Smooth muscle cell (in vitro differentiated cells): ENCODE data around the gene PPP2R5A. TPM values are rescaled to one million over a fixed set of nuclear protein-coding genes. Genes with fewer than 3 reads are reported as not detected.

Experiments
- DNase-seq: peaks from one replicate; lab custom pipeline; 2025; ENCODE audit not compliant: unreplicated experiment; lab: John Stamatoyannopoulos, UW
- H2AFZ ChIP-seq: fragments of 200-600 bp; sonication (generic); 2 replicates; pipeline ENCODE4 v1.6.0; 2016; ENCODE audit warnings: antibody characterized with exemption, low read depth, mild to moderate bottlenecking
- H3F3A ChIP-seq: fragments of 200-600 bp; sonication (generic); 2 replicates; pipeline ENCODE4 v1.6.0; 2017; ENCODE audit warnings: antibody characterized with exemption, low read depth
- H3K27ac ChIP-seq: fragments of 200-600 bp; sonication (generic); 2 replicates; pipeline ENCODE4 v1.5.1; 2016; ENCODE audit warnings: low read depth, mild to moderate bottlenecking
- H3K27me3 ChIP-seq: fragments of 200-600 bp; sonication (generic); 2 replicates; pipeline ENCODE4 v1.6.1; 2016; ENCODE audit warnings: low read depth, mild to moderate bottlenecking
- H3K36me3 ChIP-seq: fragments of 200-600 bp; sonication (generic); 2 replicates; pipeline ENCODE4 v1.5.1; 2016; ENCODE audit warnings: low read depth
- H3K4me1 ChIP-seq: fragments of 200-600 bp; sonication (generic); 2 replicates; pipeline ENCODE4 v1.5.1; 2016; ENCODE audit warnings: low read depth
- H3K4me2 ChIP-seq: fragments of 200-600 bp; sonication (generic); 2 replicates; pipeline ENCODE4 v1.6.0; 2016; ENCODE audit warnings: mild to moderate bottlenecking
- H3K4me3 ChIP-seq: fragments of 200-600 bp; sonication (generic); 2 replicates; pipeline ENCODE4 v1.5.1; 2016; ENCODE audit warnings: mild to moderate bottlenecking
- H3K79me2 ChIP-seq: fragments of 200-600 bp; sonication (generic); 2 replicates; pipeline ENCODE4 v1.6.0; 2016; ENCODE audit warnings: low read depth, mild to moderate bottlenecking
- H3K9ac ChIP-seq: fragments of 200-600 bp; sonication (generic); 2 replicates; pipeline ENCODE4 v1.6.0; 2016; ENCODE audit warnings: low read depth
- H3K9me3 ChIP-seq: fragments of 200-600 bp; sonication (generic); replicated peaks from 2 replicates; pipeline ENCODE4 v1.5.1; 2016; ENCODE audit warnings: low read depth
- H4K20me1 ChIP-seq: fragments of 200-600 bp; sonication (generic); 2 replicates; pipeline ENCODE4 v1.6.0; 2016; ENCODE audit warnings: low read depth
- WGBS: methylation state at CpG from one replicate; pipeline ENCODE4 v1.1.7; 2016; ENCODE audit warnings: low lambda C conversion rate; 5-methylcytosine and 5-hydroxymethylcytosine counted together
- polyA plus RNA-seq: library from polyadenylated mRNA; unstranded; fragments of >200 nt; fragmentation: Nextera tagmentation; extraction: Ambion mirVana; gene quantifications from 2 replicates; pipeline ENCODE4 v1.2.1, GENCODE V29; 2016
- total RNA-seq: library from RNA; depleted of rRNA; stranded (reverse); fragments of >200 nt; gene quantifications from 2 replicates; pipeline ENCODE4 v1.2.3, GENCODE V29; 2014
- TF ChIP-seq, protein P1 (sequence below): fragments of 200-600 bp; sonication (generic); IDR thresholded peaks from 2 replicates; pipeline ENCODE4 v1.5.1; 2017; ENCODE audit warnings: borderline replicate concordance, mild to moderate bottlenecking, antibody characterized with exemption; ENCODE audit not compliant: insufficient read depth, poor library complexity, severe bottlenecking

Gene PPP2R5A
- total and polyA plus RNA-seq, 2 experiments from 2014 or later = 12.3 to 17.6 TPM

DNA sequence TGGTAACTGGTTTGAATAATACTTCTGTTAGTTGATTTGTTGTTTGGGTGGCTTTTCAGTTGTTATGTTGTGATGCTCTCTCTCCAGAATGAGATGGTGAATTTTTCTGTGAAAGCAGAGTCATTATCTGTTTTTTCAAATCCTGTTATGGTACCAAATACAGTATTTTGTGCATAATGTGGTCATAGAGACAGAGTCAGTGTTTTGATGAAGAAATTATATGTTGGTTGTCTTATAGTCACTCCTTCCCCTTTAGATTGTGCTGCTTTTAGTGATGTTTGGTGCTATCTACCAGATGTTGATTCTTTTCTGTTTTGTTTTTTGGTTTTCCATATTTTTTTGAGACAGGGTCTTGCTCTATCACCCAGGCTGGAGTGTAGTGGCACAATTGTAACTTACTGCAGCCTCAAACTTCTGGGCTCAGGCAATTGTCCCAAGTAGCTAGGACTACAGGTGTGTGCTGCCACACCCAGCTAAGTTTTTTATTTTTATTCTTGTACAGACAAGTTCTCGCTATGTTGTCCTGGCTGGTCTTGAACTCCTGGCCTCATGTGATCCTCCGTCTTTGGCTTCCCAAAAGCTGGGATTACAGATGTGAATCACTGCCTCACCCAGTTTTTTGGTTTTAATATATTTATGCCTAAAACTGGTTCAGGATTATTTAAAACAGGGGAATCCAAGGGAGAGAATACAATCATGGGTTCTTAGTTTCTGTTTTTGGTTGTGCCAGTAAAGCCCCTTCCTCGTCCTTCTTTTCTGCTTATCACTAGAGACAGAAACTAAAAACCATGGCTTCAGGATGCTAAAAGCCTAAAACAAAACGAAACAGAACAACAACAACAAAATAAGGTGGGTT is 7.3 kb downstream of the PPP2R5A start:
- Histone ChIP-seq H3K4me1 (peaks cover 14% of the 10 kb centered on the region), H3K27me3 (no peaks in the 10 kb centered on the region), H3K9me3 (no peaks in the 10 kb centered on the region), H3K79me2 (peaks cover 84% of the 10 kb centered on the region), H4K20me1 (peaks cover 95% of the 10 kb centered on the region), H3F3A (peaks cover 5% of the 10 kb centered on the region), H3K27ac (no peak overlapping the region), H3K36me3 (no peaks in the 10 kb centered on the region), H3K4me3 (no peak overlapping the region), H3K9ac (no peak overlapping the region), H2AFZ (no peak overlapping the region), H3K4me2 (no peak overlapping the region)
- DNase-seq = no peak
- TF ChIP-seq, protein P1, sequence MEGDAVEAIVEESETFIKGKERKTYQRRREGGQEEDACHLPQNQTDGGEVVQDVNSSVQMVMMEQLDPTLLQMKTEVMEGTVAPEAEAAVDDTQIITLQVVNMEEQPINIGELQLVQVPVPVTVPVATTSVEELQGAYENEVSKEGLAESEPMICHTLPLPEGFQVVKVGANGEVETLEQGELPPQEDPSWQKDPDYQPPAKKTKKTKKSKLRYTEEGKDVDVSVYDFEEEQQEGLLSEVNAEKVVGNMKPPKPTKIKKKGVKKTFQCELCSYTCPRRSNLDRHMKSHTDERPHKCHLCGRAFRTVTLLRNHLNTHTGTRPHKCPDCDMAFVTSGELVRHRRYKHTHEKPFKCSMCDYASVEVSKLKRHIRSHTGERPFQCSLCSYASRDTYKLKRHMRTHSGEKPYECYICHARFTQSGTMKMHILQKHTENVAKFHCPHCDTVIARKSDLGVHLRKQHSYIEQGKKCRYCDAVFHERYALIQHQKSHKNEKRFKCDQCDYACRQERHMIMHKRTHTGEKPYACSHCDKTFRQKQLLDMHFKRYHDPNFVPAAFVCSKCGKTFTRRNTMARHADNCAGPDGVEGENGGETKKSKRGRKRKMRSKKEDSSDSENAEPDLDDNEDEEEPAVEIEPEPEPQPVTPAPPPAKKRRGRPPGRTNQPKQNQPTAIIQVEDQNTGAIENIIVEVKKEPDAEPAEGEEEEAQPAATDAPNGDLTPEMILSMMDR = no peak
- WGBS = 79% methylated on average over 4 of the region's 4 CpGs

DNA sequence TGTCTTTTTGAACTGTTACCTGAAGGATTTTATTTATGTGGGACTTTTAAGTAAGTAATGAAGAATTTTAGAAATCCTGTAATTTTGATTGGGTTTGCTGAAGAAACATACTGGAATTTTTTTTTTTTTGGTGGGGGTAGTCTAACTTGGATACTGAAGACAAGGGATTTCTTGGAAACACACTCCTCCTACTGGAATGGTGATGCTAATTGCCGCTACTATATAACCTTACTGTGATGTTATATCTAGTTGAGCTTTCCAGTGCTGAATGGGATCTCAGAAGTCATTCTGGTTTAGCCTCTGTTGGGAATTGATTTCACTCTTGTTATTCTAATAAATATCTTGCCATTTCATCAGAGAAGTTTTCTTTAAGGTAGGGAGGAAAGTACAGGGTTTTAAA is 8.4 kb downstream of the PPP2R5A start:
- TF ChIP-seq, protein P1 = no peak
- H3K4me2 ChIP-seq = no peak overlapping the region
- H3K4me3 ChIP-seq = no peak overlapping the region
- no peak overlapping the region for H3K27ac ChIP-seq
- H3K36me3 ChIP-seq = no peaks in the 10 kb centered on the region
- peaks cover 5% of the 10 kb centered on the region for H3F3A ChIP-seq
- no peaks in the 10 kb centered on the region for H3K27me3 ChIP-seq
- H2AFZ ChIP-seq = no peak overlapping the region
- H3K9ac ChIP-seq = no peak overlapping the region
- DNase-seq = no peak
- no peaks in the 10 kb centered on the region for H3K9me3 ChIP-seq
- peaks cover 86% of the 10 kb centered on the region for H4K20me1 ChIP-seq
- H3K79me2 ChIP-seq = peaks cover 74% of the 10 kb centered on the region
- 62% methylated on average over 1 of the region's 1 CpG for WGBS
- H3K4me1 ChIP-seq = peaks cover 3% of the 10 kb centered on the region

DNA sequence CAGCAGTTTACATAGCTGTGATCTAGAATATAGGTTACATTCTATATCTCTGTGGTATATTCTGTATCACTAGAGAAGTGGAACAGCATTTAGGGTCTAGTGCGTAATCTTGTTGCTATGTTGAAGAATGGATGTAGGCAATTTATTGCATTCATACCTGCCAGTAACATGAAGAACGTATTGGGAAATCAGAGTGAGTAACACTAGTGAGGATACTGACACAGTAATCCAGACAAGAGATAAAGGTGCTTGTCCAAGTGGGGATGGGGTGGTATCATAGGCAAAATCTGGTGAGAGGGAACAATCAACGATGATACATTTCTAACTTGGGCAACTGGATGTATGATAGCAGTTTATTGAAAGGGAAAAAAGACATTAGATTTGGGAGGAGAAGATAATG is 9.8 kb downstream of the PPP2R5A start:
- Histone ChIP-seq H3K36me3 (no peaks in the 10 kb centered on the region), H3K4me1 (no peaks in the 10 kb centered on the region), H3K4me2 (no peak overlapping the region), H4K20me1 (peaks cover 82% of the 10 kb centered on the region), H3K4me3 (no peak overlapping the region), H2AFZ (no peak overlapping the region), H3K9ac (no peak overlapping the region), H3K9me3 (no peaks in the 10 kb centered on the region), H3F3A (peaks cover 3% of the 10 kb centered on the region), H3K27me3 (no peaks in the 10 kb centered on the region), H3K27ac (no peak overlapping the region), H3K79me2 (peaks cover 69% of the 10 kb centered on the region)
- 98% methylated on average over 3 of the region's 3 CpGs for WGBS
- no peak for DNase-seq
- TF ChIP-seq, protein P1 = no peak

DNA sequence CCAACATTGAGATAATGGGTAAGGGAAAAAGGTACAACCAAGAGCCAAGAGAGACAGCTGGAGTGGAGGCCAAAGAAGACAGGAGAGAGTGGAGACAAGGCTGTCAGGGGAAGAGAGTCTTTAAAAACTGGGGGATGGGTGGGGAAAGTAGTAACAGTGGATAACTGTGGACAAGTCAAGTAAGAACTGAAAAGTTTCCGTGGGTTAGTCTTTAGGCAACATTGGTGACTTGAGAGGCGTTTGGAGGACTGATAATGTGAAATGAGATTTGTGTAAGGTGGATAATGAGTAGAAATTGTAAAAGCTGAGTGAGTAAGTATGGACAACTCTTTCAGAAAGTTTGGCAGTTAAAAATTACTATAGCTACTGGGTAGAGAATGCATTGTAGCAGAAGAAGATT is 10.4 kb downstream of the PPP2R5A start:
- Histone ChIP-seq H3K9ac (no peak overlapping the region), H3K4me1 (no peaks in the 10 kb centered on the region), H3K4me2 (no peak overlapping the region), H3K36me3 (no peaks in the 10 kb centered on the region), H3K9me3 (no peaks in the 10 kb centered on the region), H3K27me3 (no peaks in the 10 kb centered on the region), H3K79me2 (peaks cover 68% of the 10 kb centered on the region), H2AFZ (no peak overlapping the region), H3K4me3 (no peak overlapping the region), H3F3A (no peaks in the 10 kb centered on the region), H3K27ac (no peak overlapping the region), H4K20me1 (peaks cover 77% of the 10 kb centered on the region)
- TF ChIP-seq, protein P1 = no peak
- DNase-seq = no peak
- WGBS = 96% methylated on average over 2 of the region's 2 CpGs
